T47D (cell line): ENCODE data around the gene PDE8A.
A peak's percentile ranks its signal among the peaks of the same experiment; 100 is the strongest.

Experiments used
- DNase-seq, 2 experiments: peaks; one replicate each; pipeline versions ENCODE4 v3.0.0 to v3.0.0-alpha.2; 2011 to 2012; ENCODE audit warnings: low read depth in 1 of 2, low spot score in 1 of 2
- JUND ChIP-seq: IDR thresholded peaks from 2 replicates; pipeline ENCODE4 v1.6.1; 2012; ENCODE audit warnings: low read depth
- in situ Hi-C: cut with HindIII; loops from 2 replicates; pipeline ENCODE4 v1.10.0; 2016; ENCODE audit warnings: low sequenced_read_pairs, low pct_unique_long_range_greater_than_20kb

The PDE8A gene, protein sequence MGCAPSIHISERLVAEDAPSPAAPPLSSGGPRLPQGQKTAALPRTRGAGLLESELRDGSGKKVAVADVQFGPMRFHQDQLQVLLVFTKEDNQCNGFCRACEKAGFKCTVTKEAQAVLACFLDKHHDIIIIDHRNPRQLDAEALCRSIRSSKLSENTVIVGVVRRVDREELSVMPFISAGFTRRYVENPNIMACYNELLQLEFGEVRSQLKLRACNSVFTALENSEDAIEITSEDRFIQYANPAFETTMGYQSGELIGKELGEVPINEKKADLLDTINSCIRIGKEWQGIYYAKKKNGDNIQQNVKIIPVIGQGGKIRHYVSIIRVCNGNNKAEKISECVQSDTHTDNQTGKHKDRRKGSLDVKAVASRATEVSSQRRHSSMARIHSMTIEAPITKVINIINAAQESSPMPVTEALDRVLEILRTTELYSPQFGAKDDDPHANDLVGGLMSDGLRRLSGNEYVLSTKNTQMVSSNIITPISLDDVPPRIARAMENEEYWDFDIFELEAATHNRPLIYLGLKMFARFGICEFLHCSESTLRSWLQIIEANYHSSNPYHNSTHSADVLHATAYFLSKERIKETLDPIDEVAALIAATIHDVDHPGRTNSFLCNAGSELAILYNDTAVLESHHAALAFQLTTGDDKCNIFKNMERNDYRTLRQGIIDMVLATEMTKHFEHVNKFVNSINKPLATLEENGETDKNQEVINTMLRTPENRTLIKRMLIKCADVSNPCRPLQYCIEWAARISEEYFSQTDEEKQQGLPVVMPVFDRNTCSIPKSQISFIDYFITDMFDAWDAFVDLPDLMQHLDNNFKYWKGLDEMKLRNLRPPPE

DNA sequence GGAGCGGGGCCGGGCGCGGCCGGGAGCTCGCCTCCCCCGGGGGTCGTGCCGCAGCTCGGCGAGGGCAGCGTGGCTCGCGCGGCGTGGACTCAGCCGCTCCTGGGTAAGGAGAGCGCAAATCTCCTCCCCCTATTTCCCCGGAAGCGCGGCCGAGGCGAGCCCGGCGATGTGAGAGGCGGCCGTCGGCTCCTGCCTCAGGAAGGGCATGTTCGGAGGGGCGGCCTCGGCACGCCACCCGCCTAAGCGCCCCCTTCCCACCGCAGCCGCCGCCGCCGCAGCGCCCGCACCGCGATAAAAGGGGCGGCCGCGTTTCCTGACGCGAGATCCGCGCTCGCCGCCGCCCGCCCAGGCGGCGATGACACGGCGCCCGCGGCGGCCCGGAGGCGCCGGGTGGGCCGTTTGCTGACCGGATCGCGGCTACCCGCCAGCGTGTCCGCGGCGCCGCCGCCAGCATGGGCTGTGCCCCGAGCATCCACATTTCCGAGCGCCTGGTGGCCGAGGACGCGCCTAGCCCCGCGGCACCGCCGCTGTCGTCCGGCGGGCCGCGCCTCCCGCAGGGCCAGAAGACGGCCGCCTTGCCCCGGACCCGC is at the start of gene PDE8A:
Gene PDE8A, plus strand, starts transcription at position 146 of the 590 bp plus-strand sequence. Its CDS starts 307 bp downstream, at position 453.
- in situ Hi-C loops, result no loop called here
- TF ChIP-seq JUND, result no peak
- DNase-seq, result peak; percentile 39 to 52

DNA sequence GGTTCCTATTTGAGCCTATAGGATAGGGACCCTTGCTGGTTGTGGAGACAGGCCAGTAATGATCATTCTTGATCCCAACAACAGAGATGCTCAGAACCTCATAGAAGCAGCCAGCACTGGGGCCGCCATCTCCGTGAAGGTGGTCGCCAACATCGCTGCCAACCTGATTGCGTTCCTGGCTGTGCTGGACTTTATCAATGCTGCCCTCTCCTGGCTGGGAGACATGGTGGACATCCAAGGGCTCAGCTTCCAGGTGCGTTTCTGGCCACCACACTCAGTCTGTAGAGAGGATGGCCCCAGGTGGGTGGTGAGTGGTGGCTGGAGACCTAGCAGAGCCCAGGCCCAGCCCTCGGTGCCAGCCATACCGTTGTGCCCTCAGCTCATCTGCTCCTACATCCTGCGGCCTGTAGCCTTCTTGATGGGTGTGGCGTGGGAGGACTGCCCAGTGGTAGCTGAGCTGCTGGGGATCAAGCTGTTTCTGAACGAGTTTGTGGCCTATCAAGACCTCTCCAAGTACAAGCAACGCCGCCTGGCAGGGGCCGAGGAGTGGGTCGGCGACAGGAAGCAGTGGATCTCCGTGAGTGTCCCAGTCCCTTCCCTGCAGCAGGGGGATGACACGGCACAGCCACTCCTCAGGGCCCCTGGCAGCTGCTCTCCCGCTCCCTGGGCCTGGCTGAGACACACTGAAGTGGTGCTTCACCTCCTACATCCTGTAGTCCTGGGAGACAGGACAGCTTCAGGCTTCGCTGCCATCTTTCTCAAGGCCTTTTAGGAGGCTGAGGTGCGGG is 46.5 kb upstream of the PDE8A start:
- in situ Hi-C loops, result no loop called here
- no peak for TF ChIP-seq JUND
- peak in 1 of 2 experiments; percentile 28 for DNase-seq

DNA sequence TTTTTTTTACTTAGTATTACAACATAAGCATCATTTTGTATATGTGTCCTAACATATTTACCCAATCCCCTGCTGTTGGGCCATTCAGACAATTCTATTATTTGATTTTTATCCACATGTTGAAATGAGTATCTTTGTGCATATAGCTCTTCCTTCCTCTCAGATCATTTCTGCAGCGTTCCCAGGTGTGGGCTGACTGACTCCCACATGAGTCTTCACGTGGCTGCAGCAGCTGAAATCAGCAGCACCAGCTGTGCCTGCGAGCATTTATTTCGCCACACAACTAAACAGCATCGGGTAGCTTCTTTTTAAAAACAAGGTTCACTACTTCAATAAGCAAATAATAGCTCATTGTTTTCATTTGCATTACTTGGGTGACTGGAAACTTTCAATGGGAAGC is 44.5 kb upstream of the PDE8A start:
- DNase-seq, result no peak
- in situ Hi-C loops, result no loop called here
- TF ChIP-seq JUND, result no peak

DNA sequence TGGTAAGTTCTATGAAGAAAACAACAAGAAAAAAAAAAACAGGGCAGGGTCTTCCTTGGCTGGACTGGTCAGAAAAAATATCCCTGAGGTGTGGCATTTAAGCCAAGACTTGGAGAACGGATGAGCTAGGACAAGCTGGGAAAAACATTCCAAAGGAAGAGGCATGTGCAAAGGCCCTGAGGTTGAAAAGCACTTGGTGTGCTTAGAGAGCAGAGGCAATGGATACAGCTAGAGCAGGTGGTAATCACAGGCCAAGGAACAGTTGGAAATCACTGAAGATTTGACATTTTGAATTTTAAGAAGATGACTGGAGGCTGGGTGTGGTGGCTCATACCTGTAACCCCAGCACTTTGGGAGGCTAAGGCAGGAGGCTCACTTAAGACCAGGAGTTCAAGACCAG is 42.9 kb upstream of the PDE8A start:
- TF ChIP-seq JUND, result no peak
- in situ Hi-C loops, result no loop called here
- DNase-seq, result no peak

DNA sequence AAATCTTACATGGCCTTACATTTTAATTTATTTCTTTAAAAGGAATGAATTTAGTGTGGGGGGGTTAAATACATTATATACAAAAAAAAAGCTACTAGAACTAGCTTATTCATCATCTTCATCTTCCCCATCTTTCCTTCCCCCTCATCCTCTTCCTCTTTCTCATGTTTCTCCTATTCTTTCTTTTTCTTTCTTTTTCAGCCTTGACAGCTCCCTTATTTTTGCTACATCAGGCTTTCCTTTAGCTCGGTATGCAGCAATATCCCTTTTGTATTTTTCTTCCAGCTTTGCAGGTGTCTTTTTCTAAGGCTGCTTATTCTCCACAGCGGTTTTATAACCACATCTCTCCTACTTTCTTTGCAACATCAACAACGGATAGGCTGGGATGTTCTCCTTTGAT is 41.3 kb upstream of the PDE8A start:
- in situ Hi-C loops, result no loop called here
- no peak for TF ChIP-seq JUND
- no peak for DNase-seq

DNA sequence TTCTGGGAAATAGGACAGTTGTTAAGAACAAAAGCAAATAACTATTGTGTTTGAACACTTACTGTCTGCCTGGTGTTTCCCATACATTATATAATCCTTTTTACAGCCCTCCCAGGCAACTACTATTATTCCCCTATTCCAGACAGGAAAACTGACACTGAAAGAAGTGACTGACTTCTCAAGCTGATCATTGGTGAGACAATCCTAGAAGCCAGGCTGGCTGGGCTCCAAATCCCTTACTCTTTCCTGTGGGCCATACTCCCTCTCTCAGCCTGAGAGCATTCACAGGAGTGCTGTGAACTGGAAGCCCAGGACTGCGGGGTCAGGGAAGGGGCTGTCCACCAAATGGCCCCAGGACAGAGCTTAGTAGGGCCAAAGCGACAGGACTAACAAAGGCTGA is 39.2 kb upstream of the PDE8A start:
- TF ChIP-seq JUND, result no peak
- no peak for DNase-seq
- in situ Hi-C loops, result no loop called here

DNA sequence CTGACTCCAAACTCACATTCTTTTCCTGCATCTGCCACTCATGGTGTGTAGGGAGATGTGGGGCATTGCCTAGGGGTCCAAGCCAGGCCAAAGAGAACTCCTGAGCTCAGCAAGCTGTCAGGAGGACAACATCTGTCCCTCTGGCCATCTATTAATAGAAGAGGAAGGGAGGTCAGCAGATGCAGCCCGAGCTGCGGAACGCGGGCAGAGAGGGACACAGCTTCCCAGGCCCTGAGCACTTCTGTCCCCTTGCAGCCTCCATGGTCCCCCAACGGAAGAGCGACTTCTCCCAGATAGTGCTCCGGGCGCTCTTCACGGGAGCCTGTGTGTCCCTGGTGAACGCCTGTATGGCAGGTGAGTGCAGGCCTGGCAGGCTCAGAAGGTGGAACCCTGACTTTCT is 37.3 kb upstream of the PDE8A start:
- no peak for TF ChIP-seq JUND
- DNase-seq, result no peak
- in situ Hi-C loops, result no loop called here

DNA sequence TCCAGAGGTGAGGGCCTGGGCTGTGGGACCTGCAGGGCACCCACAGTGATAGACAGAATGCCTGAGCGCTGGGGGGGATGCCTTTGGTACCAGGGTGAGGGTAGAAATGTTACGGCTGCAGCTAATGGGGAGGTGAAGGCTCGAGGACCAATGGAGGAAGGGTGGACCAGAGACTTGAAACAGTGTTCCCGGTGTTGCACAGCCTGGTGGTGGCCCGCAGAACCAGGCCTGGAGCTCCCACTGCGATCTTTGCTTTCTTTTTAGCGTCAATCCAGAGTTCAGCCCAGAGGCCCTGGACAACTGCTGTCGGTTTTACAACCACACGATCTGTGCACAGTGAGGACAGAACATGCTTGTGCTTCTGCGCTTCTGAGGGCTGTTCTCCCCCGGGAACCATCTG is 36.8 kb upstream of the PDE8A start:
- DNase-seq, result no peak
- in situ Hi-C loops, result no loop called here
- no peak for TF ChIP-seq JUND

DNA sequence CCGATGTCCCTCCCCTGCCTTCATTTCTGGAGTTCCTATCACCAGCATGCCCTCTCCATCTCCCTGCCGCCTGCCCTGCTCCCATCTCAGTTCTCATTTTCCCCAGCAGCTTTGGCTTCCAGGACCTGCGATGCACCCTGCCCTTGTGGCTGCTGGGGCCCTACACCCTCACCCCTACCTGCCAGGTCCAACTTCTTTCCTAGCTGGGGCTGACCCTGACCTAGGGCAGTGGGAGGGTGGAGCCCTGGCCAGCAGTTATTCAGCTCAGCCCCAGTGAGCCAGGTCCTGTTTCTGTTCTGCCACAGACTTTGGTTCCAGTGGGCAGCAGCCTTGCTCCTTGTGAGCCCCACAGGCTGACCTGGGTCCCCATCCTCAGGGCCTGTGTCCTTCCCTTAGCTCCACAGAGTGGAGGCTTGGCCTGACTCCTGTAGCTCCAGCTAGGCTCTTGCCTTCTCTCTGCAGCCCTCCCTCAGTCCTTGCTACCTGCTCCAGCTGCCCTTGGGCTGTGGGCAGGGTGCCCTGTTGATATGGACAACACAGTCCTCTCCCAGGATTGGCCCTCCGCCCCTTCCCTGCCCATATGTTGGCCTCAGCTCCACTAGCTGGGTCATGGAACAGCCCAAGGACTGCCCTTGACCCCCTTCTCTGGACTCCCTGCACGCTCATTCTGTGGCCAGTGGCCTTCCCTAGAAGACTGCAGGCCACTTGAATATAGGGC is 34.7 kb upstream of the PDE8A start:
- in situ Hi-C loops, result no loop called here
- no peak for TF ChIP-seq JUND
- no peak for DNase-seq

DNA sequence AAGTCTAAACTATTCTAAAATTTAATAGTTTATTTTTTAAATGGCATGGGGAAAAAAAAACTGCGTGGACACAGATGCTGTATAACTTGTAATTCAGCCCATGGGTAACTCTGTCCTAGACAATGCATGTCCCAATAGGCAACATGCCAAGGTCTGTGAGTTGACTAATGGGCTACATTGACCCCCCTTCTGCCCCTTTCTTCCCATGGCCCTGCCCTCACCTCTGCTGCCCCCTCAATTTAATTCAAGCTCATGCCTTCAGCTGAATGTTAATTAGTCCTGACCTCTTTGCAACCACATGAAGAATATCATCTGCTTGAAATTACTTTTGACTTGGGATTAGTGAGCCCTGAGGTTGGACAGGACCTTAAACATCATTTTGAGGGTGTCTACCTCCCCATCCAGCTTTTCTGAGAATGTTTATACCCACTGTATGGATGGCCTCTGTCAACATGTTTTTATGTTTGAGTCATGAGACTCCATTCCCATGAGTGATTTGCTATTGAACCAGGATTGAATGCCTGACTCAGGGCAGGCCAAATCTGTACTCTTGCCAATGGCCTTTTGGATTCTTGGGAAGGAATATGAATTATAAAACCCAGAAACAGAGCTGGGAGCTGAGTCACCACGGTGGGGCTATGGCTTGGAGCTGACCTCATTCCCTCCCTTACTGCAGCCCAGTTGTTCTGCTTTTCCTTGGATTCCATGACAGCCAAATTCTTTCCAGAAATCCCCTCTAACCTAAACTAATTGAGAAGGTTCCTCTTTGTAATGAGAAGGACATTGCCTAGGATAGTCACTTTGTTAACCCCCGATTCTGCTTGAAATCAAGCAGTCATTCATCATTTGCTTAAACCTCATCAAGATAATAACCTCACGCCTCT is 33.5 kb upstream of the PDE8A start:
- in situ Hi-C loops, result no loop called here
- TF ChIP-seq JUND, result no peak
- no peak for DNase-seq

DNA sequence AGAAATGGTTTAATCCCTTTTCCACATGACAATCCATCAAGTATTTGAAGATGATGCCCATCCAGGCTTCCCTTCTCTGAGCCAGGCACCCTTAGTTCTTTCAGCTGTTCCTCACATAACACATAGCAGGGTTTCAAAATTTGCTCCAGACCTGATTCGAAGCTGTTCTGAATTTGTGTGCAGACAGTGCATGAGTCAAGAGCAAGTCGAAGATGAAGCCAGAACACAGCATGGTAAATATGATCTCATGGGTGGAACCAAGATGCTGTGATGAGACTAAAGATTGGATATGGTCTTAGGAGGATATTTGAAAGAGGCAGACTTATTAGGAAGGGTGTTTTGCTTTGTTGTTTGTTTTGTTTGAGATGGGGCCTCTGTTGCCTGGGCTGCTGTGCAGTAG is 32.6 kb upstream of the PDE8A start:
- no peak for DNase-seq
- in situ Hi-C loops, result no loop called here
- TF ChIP-seq JUND, result no peak
